GM19397 (cell line): ENCODE data around the gene COPG2.

Experiments
- ATAC-seq: cut with Tn5 transposase; IDR thresholded peaks from one replicate; pipeline ENCODE4 v1.9.1; 2021; ENCODE audit warnings: mild to moderate bottlenecking, moderate library complexity; ENCODE audit not compliant: unreplicated experiment

The COPG2 gene

DNA sequence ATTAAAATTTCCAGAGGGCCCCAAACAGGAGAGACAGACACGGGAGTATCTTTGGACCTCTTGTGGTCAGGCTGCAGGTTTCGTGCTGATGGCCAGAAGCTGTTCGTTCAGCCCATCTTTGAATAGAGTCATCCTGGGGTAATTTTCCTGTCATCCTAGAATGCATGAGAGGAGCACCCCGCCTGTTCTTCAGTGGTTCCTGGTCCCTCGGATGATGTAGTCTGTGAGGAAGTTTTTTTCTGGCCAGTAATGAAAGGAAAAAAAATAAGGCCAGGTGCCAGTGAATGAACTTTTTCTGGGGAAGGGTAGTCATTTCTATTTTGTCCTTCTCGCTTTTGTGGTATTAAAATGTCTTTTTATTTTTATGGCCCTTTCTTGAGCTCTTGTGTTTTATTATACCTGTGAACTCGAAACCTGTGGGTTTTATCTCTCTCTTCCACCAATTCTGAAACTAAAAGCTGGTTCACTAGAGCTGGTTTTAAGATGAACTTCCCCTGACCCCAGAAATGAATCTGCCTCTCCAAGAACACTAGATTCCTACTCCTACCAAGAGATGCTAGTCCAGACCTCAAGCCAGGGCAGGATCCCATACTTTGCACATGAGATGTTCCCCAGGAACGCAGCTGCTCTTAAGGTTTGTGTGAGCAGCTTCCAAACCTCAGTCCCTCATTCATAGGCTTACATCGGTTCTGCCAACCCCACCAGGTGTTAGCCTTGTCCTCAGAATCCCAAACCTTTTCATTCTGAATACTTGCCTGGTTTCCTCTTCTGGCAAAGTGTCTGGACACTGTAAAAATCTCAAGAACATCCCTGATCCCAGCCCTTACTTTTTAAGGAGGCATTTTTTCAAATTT lies 192.0 kb downstream of the COPG2 start:
- ATAC-seq = no peak

DNA sequence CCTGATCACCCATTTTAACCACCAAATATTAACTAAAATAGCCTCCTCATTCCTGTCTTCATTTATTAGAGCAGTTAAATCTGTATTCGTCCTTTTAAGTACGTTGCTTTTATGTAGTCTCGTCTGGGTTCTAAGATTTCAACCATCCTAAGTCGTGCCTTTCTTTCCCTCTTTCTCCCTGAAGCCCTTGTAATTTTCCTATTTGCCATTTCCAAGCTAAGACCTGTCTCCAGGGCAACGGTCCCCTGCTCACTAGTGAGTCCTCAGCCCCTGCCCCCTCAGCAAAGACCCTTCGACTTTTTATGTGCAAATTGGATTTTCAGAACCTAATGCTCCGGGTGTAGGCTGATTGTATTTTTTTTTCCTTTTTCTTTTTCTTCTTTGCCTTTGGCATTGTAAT lies 192.8 kb downstream of the COPG2 start:
- no peak for ATAC-seq

DNA sequence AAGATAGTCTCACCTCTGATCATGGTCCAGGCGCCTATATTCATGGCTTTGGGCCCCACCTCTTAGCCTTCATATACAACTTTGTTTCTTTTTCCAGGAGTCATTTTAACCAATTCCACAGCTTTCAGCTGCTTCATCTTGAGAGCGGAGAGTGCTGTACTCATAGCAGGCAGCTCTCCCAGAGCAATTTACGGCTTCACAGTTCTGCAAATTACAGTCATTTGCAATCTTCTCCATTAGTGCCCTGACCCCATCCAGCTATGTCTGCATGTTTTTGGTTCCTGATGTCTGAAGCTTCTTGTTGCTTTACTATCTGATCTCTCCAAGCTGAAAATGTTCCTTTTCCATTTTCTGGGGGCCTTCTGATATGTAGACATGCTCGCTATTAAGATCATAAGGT lies 194.7 kb downstream of the COPG2 start:
- no peak for ATAC-seq

DNA sequence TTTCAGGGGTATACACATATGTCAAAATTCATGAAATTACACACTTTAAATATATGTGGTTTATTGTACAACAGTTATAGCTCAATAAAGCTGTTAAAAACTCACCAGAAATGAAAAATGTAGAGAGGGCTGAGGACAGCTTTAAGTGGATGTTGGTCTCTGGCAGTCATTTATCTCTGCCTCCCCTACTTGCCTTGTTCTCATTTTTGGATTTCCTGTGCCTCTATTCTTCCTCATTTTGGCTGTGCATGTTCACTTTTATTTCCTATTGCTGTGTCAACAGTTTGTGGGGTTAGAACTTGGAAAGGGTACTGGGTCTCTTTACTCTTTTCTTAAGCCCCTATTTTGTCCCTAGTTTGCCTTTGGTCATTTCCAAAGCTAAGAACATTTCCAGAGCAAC lies 195.3 kb downstream of the COPG2 start:
- no peak for ATAC-seq

DNA sequence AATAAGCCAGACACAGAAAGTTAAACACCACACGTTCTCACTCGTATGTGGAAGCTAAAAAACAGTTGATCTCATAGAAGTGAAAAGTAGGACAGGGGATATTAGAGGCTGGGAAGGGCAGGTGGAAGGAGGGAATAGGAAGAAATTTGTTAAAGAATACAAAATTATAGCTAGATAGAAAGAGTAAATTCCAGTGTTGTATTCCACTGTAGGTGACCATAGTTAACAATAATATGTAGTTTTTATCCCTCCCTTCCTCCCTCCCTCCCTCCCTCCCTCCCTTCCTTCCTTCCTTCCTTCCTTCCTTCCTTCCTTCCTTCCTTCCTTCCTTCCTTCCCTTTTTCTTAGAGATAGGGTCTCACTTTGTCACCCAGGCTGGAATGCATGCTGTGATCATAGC lies 196.6 kb downstream of the COPG2 start:
- ATAC-seq = no peak

DNA sequence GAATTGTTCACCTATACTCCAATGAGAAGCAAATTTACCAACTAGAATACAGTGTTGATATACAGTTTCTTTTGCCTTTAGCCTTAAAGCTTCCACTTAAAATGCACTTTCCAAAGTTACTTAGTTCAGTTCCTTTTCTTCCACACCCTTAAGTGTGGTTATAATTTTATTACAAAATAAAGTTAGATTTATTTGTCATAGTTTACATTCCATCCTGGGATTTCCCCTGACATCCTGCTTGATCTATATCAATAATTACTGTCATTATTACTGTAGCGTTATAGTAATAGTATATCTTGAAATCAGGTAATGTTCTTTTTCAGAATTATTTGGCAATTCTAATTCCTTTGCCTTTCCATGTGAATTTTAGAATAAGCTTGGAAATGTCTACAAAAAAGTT lies 199.9 kb downstream of the COPG2 start:
- ATAC-seq = no peak

DNA sequence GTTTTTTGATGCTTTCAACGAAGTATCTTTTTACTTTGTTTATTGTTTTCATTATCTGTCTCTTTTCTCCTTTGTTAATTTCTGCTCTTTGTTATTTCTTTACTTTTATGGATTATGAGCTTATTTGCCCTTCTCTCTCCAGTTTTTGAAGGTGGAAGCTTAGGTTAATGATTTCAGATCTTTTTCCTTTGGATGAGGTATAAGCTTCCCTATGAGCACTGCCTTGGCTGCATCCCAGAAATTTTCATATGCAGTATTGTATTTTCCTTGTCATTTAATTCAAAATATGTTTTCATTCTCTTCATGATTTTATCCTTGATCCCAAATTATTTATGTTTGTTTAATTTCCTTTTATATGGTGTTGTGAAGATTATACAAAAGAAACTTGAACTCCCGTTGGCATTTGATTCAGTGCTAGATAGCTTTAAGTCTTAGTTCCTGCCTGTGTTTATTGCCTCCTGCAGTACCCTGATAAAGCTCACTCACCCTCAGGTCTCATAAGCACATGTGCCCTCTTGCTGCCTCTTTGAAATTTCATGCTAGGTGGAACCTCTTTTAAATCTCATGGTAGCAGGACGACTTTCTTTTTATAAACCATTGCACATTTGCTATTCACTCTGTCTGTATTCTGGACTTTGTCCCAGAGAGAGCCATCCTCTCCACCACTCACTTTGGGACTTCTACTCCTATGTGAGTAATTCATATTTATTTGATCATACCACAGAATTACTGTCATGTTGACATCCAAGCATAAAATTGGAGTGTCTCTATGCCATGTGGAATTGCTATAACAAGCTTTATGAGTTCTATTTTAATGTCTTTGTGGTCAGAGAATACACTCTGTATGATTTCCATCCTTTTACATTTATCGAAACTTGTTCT lies 204.8 kb downstream of the COPG2 start:
- ATAC-seq = no peak

DNA sequence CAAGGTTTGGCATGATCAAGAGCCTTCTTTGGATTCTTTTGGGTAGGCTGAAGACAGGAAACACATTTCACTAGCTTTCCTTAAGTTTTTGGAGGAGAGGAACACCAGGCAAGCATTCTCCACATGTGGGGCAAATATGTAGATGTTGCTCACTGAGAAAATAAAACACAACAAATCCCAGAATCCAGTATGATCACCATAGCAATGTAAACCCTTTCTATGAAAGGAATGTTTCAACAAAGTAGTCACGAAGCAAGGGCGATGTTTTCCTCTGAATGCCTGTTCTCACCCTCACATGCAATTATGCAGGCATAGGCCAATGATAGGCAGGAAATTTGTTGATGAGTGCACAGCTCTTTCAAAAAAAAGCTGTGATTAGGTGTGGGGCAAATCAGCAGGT lies 207.3 kb downstream of the COPG2 start:
- ATAC-seq = no peak

DNA sequence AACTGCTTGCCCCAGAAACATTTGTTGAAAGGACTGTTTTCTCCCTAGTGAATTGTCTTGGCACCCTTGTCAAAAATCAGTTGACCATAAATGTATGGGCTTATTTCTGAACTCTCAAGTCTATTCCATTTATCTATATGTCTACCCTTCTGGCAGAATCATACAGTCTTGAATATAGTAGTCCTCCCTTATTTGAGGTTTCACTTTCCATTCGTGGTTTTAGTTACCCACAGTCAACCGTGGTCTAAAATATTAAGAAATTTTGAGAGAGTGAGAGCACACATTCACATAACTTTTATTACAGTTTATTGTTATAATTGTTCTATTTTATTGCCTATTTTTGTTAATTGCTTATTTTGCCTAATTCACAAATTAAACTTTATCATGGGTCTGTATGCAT lies 210.3 kb downstream of the COPG2 start:
- no peak for ATAC-seq
